Sigmoid colon (tissue), 3 donors: ENCODE data around the gene ACVR1.

Source experiments
- CTCF ChIP-seq, 4 experiments: fragments of 450-650 bp in 3 of 4; fragments of 200-600 bp in 1 of 4; IDR thresholded peaks; one replicate each; pipeline ENCODE4 v1.5.1; 2016 to 2019; ENCODE audit warnings: antibody characterized with exemption in 4 of 4, mild to moderate bottlenecking in 3 of 4, moderate library complexity in 2 of 4
- POLR2A ChIP-seq, 2 donors: fragments of 450-650 bp; IDR thresholded peaks; one replicate each; pipeline ENCODE4 v1.6.1; 2016; ENCODE audit warnings: antibody characterized with exemption in 2 of 2, mild to moderate bottlenecking in 2 of 2, moderate library complexity in 2 of 2

- no peak for TF ChIP-seq CTCF (IDR thresholded peaks at IDR 0.05)
- TF ChIP-seq POLR2A (IDR thresholded peaks at IDR 0.05): no peak
Measured at GRCh38 chr2:157866202-157866601, 9.9 kb downstream of the ACVR1 start.
